Measurements from ENCODE around the gene LBR.

Gene LBR

GRCh38 chr1:225465793-225466517, 38.1 kb upstream of the LBR start:
- Histone ChIP-seq H3K27ac (peak overlapping the region in 1 of 21 experiments; percentile 91), H3K4me3 (no peak overlapping the region)

DNA sequence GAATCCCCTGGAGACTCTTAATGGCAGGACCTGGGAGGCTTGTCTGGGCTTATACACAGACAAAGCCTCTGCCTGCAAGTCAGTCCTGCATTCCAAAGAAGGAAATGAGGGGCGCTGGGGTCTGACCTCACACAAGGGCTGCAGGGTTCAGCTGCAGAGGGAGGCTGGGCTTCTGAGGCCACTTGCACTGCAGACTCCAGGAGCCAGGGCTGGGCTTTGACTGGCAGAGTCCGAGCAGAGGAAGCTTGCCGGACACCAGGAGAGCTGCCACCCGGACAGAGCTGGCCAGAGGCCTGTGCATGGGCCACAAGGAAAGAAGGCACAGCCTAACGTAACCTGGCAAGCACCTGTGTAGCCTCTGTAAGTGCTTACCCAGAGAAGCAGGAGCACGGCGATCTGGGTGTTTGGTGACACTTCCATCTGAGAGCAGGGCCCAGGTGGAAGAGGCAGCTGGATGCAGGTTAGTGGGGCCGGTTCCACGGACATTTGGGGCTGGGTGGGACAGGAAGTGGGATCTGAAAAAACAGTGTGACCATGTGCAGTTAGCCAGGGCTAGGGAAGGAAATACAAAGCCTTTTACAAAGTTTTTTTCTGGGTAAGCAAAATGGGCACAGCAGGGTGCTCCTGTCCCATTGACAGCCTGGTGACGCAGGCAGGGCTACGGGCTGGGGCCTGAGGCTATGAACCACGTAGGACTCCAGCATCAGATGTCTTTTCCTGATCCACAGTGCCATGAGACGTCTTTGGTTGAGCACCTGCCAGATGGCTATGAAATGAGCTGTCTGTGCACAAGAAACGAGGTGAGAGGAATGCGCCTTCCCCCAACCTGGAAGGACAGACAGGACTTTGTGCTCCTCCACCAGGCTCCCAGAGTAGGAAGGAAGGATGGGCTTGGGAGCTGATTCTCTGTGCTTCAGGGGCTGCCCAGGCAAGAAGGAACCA, 37.3 kb upstream of the LBR start:
- H3K4me3 ChIP-seq = no peak overlapping the region

GRCh38 chr1:225462714-225463574, 35.1 kb upstream of the LBR start:
- Histone ChIP-seq H3K4me3 (no peak overlapping the region), H3K27ac (peak overlapping the region in 1 of 21 experiments; percentile 14)

More for the DNA sequence above, 37.3 kb upstream of the LBR start:
- H3K27ac ChIP-seq = no peak overlapping the region

DNA sequence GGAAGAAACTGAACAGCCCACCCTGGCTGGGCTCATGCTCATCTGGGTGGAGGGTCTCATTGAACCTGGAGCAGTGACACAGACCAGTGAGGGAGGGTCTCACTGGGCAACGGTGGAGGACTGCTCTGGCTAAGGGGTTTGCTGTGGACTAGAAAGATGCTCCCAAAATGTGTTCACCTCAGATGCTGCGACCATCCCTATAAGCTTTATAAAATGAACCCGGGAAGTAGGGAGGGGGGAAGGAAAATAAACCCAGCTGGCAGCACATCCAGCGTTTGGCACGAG, 34.5 kb upstream of the LBR start:
- H3K27ac ChIP-seq = no peak overlapping the region
- H3K4me3 ChIP-seq = no peak overlapping the region

DNA sequence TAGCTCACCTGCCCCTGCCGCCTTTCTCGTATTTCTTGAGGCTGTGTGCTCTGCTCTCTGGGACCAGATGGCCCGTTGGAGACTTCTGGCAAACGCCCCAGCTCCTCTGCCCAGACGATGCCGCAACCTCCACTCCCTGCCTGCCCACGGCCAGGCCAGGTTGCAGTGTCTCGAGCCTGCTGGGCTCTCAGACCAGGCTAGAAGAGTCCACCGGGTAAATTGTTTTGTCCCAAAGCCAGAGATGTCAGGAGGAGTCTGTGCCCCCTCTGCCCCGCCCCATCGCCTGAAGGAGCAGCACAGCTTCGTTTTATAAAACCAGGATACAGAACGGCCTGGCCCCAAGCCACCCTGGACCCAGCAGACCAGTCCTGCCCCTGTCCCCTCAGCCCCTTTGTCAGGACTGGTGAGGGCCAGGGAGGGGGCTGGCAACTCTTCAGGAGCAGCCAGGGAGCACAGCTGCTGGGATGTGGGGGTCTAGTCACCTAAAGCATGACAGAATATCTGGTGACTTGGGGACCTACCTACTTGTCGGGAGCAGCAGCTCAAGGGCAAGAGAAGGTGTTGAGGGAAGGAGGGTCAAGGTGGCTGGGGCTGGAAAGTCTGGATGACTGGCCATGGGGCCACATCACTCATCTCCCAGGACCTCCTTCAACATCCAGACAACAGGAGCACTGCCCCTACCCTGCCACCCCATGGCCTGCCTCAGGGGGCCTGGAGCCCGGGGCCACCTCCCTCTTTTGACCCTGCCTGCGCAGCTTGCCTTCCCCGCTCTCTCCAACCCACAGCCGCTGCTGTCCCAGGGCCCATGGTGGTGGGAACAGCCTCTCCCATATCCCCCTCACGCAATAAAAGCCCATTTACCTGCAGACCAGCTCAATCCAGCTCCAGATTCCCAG, 33.9 kb upstream of the LBR start:
- Histone ChIP-seq H3K27ac (peak overlapping the region in 2 of 21 experiments; percentile 46 to 72), H3K4me3 (no peak overlapping the region)

DNA sequence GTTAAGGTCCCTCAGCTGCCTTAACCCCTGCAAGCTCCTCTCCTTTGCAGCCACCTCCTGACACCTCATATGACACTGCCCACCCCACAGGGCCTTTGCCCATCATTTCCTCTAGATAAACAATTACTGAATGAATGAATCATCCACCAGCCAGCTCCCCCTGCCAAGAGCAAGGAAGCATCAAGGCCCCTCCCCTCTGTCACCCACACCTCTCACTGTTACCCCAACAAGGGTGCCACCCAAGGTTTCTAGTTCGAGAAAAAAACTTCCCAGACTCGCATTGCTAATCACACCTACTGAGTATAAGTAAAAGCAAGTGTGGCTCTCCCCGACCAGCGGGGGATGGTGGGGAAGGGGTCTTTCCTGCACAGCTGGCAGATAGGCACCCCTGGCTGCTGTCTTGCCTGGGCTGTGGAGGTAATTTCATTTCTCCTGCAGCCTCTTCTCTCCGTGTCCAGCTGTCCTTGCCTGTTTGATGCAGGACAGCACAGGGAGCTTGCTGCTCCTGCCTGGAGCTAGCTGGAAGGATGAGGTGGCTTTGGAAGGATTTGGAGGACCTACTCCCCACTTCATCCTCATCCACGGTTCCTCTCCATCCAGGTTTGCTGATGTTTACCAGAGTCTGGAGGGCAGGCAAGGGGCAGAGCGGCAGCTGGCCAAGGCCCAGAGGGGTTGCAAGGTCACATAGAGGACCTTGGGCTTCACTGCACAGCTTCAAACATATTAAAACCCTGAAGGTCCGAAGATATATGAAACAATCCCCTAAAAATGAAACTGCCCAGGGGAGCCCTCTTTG, 33.1 kb upstream of the LBR start:
- H3K27ac ChIP-seq = peak overlapping the region in 4 of 21 experiments; percentile 9 to 72 (median 35)
- no peak overlapping the region for H3K4me3 ChIP-seq

DNA sequence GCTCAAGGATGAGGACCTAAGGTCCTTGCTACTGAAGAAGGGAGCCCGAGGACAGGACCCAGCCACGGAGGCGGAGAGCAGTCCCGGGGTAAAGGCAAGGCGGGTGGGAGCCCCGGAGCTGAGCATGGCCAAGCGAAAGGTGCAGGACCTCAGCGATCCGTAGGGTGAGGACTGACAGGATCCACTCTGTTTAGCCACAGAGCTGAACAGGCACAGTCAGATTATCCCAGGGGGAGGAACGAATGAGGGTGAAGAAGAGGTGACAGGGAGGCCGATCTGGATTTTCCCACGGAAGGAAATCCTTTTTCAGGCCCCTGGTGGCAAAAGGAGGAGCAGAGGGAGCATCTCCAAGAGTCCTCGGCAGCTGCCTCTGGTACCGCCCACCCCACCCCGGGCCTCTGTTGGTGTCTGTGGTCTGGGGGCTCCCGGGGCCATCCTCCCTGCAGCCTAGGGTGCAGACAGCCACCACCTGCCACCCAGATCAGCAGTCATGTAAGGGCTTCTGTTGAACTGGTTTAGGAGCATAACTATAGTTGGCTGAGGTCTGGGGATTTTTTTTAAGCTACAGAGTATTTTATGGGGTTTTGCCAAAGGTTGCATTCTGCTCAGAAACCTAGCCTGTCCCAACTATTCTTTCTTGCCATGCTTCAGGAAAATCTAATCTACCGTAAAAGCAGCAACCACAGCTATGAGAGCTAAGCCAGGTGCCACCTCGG, 32.3 kb upstream of the LBR start:
- Histone ChIP-seq H3K27ac (peak overlapping the region in 3 of 21 experiments; percentile 9 to 62 (median 28)), H3K4me3 (no peak overlapping the region)

GRCh38 chr1:225458222-225458631, 30.4 kb upstream of the LBR start:
- Histone ChIP-seq H3K4me3 (no peak overlapping the region), H3K27ac (peak overlapping the region in 3 of 21 experiments; percentile 14 to 26 (median 22))

GRCh38 chr1:225454733-225455132, 26.9 kb upstream of the LBR start:
- H3K27ac ChIP-seq = peak overlapping the region in 14 of 21 experiments; percentile 10 to 63 (median 38)
- H3K4me3 ChIP-seq = no peak overlapping the region

GRCh38 chr1:225453797-225454648, 26.2 kb upstream of the LBR start:
- H3K27ac ChIP-seq = peak overlapping the region in 10 of 21 experiments; percentile 10 to 63 (median 43)
- H3K4me3 ChIP-seq = no peak overlapping the region

DNA sequence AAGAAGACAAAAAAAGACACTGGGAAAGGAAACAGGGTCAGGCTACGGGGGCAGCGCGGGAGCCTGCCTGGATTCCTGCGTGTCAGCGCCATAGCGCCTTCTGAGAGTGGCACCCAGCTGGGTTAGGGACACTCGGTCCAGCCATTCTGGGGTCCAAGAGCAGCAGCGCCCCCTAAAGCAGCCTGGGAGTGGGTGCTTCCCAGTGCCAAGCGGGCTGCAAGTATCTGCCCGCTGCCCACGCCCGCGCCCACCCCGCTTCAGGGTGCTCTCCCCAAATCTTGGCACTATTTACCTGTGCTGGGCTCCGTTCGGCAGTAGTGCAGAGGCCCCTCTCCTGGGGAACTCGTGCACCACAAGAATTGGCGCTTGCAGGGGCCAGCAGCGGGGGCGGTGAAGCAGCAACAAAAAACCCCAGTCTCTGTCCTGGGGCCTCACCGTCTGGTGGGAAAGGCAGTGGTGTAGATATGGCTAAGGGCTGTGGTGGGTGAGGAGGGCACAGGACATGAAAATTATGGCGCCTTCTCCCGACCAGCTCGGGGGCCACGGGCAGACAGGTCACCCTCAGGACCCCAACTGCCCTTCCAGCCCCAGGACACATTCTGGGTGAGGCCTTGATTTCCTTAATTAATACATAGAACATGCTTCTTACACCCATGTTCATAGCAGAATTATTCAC, 24.1 kb upstream of the LBR start:
- no peak overlapping the region for H3K27ac ChIP-seq
- H3K4me3 ChIP-seq = no peak overlapping the region

DNA sequence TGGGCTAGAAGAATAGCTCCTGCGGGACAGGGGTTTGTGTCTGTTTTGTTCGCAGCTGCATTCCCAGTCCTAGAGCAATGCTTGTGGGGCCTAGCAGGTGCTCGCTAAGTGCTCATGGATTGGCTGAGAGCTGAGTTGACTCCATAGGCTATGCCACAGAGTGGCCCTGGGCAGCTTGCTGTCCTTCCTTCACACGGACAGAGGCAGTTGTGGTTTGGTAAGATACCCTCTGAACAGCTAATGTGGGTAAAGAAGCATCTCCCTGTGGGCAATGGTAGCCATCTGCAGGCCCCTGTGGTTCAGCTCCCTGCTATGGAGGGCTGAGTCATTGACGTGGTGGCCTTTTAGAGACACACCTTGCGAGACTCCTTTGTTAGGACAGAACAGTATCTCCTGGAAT, 23.5 kb upstream of the LBR start:
- Histone ChIP-seq H3K27ac (peak overlapping the region in 1 of 21 experiments; percentile 27), H3K4me3 (no peak overlapping the region)

DNA sequence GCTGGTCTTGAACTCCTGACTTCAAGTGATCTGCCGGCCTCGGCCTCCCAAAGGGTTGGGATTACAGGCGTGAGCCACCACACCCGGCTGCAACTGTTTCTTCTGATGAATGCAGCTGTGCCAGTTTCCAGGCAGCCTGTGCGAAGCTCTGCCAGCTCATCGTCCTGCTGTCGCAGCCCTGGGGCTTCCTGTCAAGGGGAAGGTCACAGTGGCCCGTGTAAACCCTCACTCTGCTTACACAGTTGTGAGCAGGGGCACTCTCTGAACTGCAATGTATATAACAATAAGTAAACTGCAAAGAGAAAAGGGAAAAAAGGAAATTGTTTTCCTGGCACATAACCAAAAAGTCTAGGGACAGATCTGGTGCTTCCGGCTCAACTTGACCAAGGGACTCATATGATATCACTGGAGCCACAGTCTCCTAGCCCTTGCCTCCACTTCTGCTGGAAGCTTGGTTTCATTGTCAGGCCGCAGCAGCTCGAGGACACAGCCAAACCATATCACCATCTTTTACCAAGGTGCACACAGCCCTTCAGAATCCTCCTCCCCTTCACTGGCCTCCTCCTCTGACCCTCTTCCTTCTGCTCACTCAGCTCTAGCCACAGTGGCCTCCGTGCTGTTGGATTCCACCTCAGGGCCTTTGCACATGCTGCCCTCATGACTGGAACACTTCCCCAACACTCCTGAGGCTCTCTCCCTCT, 22.8 kb upstream of the LBR start:
- Histone ChIP-seq H3K4me3 (no peak overlapping the region), H3K27ac (peak overlapping the region in 4 of 21 experiments; percentile 0 to 27 (median 8))

GRCh38 chr1:225449774-225450173, 21.9 kb upstream of the LBR start:
- H3K27ac ChIP-seq = peak overlapping the region in 2 of 21 experiments; percentile 7 to 9
- no peak overlapping the region for H3K4me3 ChIP-seq

DNA sequence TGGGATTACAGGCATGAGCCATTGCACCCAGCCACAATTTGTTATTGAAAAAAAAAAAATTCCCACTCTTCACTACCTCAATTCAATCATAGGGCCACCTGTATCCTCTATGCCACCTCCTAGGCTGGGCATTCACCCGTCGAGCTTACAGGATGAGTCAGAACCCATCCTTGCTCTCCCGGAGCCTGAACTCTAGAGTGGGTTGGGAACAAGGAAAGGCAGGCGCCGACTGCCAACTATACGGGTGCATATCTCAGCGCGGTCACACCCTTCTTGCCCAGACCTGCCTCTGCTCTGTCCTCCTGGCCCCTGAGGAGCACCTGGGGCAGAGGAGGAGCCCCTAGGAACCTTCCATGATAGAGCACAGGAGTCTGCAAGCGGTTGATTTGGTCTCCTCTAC, 21.4 kb upstream of the LBR start:
- Histone ChIP-seq H3K27ac (peak overlapping the region in 1 of 21 experiments; percentile 9), H3K4me3 (no peak overlapping the region)
